ENCODE data around the gene HJURP.

HJURP gene

DNA sequence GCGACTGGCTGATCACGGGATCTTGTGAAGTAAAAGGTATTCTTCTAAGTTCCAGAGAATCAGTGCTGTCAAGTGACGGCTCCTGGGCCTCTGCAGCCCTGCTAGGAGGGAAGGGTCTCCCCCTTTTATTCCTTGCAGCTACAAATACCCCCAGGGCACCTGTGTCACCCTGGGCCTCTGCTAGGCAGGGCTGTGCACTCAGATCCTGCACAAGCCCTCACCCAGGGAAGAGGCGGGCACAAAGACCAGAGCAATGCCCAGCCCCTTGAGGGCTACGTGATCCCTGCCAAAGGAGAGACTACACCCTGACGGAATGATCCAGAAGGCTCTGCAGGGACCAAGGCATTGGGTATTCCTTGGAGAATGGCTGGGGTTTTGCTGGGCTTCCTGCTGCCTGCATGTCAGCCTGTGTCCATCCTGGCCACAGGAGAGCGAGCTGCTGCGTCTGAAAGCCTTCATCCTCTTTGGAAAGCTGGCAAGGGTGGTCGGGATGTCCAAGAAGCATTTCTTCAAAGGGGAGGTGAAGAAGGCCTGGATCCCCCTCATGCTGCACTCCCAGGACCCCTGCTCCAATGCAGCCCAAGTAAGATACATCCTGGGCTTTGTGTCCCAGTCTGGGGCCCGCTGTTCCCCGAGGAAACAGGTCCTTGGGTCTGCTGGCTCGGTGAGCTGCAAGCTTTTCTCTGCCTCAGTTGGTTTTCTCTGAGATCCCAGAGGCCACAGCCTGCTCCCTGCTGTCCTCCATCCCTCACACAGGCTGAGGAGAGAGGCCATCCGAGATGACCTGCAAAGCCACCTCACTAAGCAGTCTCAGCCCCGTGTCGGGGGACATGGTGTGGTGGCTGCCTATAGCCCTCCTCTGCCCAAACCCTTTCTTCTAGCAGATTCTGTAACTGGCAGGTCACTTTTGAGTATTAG is 24.9 kb downstream of the HJURP start:
- DNase-seq: peak; percentile 38

DNA sequence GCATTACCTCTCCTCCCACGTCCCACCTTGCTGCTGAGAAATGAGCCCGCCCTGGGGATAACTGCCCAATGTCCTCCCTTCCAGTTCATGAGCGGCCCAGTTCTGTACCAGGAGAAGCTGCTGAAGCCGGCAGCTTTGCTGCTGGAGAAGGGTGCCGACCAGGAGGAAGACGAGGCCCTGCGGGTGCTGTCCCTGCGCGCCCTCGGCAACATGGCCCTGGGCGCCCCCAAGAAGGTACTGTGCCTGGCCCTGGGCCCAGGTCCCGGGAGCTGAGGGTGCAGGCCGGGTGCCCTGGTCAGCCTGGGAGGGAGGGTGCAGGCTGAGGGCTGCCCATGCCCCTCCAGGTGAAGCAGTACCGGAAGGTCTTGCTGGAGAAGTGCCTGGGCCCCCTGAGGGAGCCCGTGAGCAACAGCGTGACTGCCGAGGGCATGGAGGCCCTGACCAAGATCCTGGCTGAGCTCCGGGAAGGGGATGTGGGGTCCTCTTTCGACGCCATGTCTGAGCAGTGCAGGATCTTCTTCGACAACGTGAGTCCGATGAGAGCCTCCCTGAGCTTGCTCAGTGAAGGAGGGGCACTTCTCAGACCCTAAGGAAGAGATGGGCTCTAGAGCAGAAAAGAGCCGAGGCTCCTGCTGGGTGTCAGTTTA is 25.7 kb downstream of the HJURP start:
- DNase-seq: peak; percentile 38

DNA sequence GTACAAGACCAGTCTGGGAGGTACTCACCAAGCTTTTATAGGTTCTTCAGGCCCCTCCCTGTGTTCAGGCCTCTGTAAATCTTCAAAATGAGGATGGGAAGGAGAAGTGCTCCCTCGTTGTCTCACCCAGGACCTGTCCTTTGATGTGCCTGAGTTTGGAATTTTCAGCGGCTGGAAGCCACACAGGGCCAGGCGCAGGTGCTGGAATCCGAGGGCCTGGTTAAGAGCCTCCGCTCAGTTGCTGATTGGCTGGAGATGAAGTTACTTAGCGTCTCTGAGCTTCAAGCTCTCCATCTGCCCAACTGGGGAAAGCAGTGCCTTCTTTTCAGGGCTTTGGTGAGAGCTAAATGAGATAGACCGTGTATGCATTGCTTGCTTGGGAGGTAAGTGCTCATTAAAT is 30.0 kb downstream of the HJURP start:
- no peak for DNase-seq

DNA sequence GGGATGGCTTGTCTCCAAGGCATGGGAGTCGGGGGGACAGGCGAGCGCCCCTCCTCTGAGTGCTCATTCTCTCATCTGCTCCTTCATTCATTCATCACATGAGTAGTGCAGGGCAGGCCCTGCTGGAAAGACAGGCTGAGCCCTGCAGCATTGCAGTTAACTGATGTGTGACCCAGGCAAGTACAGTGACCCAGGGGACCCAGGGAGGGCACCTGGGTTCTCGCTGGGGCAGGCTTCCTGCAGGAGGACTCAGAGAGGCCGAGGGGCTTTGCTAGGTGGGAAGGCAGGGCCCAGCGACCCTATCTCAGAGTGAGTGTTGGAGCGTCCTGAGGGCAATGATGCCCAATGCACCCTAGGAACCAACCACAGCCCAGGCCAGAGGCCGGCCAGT is 30.6 kb downstream of the HJURP start:
- no peak for DNase-seq

DNA sequence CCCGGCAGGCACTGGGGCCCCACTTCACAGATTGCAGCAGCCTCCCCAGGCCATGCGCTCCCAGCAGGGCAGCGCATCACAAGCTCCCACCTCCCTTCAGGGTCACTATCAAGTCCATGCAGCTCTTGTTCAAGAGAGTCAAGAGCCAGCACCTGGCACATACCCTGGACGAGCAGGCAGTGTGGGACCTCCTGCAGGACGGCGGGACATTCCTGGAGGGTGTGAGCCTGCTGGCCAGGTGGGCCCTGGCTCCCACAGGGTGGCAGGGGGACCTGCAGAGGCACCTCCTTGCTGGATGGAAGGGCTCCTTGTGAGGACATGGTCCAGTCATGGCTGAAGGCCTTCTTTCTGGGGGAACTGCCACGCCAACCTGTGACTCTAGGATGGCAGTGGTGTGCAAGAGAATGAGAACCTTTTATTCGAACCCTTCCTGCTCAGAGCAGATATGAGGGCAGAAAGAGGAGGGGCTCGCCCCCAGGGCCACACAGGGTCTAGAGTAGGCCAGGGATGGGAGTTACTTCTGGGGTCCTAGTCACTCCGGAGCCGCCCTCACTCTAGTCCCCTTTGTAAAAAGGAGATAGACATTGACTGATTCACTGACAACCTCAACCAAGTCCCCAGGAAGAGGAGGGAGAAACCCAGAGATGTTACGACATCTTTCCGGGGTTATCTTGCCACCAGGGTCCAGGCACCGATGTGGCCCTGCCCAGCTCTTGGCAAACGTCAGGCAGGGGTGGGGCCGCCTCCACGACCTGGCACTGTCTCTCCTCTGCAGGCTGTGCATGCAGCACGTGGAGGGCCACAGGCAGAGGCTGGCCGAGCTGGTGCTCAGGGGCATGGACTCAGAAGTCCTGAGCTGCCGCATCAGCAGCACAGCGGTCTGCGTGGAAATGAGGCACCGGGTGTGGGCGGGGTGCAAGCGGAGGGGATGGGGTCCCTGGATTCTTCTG is 31.3 kb downstream of the HJURP start:
- DNase-seq: no peak

DNA sequence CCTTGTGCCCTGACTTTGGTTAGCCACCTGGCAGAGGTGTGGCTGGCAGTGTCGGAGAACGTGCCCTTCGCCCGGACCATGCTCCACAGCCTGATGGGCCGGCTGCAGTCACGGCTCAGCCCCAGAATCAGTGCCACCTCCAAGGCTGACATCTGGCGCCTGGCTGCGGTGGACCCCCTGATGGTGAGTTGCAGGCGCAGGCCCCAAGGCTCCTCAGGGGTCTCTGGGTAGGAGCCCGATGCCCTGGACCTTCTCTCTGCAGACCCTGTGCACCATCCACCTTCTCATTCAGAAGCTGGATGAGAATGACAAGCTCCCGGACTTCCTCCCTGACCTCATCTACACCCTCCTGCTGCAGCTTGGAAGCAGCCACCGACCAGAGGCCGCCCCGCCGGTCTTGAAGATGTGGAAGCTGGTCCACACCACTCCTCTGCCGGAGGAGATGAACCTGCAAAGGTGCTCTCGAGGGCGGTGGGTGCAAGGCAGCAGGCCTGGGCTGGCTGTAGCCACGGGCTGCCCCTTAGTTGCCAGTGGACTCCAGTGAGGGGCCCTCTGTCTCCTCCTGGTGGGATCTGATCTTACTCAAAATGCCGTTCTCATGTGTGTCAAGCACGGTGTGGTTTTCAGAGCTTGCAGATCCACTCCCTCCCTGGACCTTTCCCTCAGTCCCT is 32.1 kb downstream of the HJURP start:
- DNase-seq: peak; percentile 36

DNA sequence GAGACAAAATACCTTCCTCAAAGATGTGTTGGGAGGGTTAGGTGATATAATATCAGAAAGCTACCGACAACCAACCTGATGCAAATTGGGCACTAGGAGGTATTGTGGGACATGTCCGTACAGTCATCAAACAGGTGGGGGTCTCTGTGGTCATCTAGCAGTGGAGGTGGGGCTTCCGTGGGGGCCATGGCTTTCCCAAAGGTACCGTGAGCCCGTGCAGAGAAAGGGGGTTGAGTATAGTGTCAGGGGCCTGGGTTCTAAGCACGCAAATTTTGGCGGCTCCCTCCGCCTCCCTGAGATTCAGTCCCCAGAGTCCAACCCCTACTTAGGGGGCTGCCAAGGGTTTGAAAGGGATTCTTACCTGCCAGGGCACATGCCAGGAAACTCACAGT is 32.6 kb downstream of the HJURP start:
- DNase-seq: peak; percentile 6

DNA sequence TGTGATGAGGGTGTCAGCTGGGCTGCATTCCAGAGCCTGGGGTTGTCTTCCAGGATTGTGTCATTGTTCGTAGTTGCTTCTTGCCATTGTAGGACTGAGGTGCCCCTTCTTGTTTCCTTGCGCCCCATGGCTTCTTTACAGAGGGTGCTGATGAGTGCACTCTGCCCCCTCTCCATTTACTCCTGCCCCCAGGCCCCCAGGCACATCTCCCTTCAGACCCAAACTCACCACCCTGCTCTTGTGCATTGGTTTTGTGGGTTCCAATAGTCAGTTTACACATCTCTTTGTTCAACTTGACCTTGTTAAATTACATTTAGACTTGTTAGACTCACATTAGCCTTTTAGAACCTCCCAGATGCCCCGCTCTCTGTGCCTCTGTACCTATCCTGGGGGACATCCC is 33.1 kb downstream of the HJURP start:
- DNase-seq: peak; percentile 17

DNA sequence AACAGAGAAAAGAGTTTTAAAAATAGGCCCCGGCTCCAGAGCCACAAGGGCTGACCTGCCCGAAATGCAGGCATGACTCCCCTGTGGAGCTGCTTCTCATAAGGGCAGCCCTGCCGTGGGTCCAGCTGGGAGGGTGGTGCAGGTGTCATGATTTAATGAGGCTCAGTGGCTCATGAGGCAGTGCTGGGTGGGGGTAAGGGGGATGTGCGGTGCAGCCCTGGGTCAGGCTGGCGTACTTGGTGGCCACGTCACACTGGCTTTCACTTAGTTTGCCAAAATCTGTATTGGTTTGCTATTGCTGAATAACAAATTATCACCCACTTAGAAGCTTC is 33.6 kb downstream of the HJURP start:
- DNase-seq: peak; percentile 38

DNA sequence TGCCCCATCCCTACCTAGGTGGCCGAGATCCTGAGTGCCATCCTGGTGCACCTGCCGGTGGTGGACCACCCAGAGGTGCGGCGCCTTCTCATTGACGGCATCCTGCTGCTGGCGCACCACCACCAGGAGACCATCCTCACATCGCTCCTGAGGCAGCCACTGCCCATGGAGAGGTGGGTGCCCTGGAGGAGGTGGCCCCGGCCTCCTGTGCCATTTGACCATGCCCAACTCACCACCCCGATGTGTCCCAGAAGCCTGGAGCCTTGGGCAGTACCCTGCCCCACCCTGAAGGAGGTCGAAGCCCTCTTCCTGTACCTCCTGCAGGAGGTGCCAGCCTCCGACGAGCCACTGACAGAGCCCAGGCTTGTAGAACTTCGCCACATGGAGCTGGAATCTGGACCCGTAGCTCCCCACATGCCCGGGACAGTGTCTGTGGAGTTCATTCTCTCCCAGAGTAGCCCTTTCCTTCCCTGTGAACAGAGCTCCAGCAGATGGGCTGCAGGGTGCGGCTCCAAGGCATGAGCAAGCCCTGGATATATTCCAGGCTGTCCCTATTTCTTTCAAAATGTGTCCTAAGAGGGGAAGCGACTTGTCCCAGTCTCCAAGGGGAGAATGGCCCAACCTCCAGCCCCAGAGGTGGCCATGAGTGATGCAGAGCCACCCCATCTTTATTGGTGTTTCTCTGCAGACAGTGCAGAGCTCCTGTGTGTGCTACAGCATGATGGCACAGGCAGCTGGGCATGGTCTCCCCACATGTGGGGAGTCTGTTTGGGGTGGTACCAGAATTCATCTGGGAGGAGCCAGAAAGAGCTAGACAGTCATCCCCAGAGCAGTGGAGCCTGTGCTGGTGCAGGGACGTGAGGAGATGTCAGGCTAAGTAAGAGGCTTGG is 34.2 kb downstream of the HJURP start:
- no peak for DNase-seq

DNA sequence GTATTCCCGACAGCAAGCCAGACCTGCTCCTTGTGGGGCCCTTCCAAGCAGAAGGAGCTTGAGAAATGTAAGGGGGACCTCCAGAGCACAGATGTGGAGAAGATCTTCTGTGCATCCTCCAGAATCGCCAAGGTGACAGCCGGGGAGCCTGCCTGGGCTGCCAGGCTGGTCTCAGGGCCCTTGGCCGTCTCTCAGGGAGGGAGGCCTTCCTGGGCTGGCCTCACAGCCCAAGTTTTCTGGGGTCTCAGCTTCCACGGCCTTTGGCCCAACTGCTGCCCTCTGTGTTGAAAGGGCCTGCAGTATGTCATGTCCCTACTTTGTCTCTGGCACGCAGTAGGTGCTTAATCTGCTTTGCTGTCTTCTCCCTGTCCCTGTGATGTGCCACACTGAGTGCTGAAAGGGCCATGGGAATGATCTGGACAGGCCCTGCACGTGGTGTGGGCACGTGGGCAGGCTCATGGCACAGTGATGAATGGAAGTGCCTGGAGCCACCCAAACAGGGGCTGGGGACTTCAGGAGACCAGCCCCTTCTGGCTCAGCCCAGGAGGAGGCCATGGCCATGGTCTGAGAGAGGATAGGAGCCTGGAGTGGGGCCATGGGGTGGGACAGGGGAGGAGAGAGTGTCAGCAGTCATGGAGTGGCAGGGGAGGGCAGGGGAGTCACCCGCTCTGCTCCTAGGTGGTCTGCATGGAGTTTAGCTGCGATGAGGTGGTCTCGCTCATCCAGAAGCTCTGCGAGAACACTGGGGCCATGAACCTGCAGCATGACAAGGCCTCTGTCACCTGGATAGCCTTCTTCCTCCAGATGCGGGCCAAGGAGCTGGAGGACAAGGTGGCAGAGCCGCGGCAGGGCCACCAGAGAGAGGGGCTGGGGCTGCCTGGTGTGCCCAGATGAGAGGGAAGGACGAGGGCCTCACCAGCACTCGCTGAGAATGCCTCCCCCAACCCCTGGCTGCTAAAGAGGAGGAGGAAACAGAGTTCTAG is 35.4 kb downstream of the HJURP start:
- no peak for DNase-seq

DNA sequence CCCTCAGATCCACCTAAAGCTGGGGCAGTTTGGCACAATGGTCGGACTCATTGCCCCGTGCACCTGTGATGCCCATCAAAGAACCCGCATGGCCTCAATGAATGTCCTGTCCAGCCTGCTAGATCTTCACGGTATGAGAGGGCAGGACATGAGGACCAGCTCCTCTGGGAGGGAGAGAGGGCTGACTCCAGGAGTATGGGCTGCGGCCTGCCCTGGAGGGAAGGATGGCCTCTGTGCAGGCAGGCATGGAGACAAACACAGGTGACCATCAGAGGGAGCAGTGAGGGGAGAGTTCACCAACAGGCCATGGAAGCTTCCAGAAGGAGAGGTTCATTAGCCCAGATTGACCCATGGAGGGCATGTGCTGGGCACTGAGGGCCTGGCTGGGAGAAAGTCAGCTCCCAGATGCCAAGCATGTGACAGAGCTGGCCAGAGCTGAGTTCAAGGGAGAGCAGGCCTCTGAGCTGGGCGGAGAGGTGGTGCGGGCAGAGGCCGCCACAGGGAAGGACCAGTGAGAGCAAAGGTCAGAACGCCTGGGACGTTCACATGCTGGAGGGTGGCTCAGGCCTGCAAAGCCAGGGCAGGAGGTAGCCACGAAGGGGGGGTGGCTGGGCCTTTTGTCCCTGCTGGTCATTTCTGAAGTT is 36.2 kb downstream of the HJURP start:
- DNase-seq: no peak

DNA sequence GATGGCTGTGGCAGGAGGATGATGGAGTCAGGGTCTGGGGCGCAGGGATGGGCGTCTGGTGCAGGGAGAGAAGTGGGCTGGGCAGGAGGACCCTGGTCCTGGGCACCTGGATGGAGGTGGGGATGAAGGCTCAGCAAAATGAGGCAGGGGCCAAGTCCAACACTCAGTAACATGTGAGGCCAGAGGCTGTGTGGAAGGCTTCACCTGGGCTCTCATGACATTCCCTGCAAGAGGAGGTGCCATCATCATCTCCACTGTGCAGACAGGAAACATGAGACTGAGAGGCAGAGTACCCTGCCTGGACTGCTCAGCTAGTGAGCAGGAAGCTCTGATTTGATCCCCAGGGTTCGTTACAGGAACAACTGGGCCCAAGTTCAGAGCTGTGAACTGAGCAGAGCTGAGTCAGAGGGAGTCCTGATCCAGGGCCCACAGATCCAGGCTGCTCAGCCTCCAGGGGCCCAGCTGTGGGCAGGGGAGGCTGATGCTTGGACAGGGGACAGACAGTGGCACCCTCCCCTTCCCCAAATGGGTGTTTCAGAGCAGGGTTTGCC is 36.9 kb downstream of the HJURP start:
- no peak for DNase-seq

DNA sequence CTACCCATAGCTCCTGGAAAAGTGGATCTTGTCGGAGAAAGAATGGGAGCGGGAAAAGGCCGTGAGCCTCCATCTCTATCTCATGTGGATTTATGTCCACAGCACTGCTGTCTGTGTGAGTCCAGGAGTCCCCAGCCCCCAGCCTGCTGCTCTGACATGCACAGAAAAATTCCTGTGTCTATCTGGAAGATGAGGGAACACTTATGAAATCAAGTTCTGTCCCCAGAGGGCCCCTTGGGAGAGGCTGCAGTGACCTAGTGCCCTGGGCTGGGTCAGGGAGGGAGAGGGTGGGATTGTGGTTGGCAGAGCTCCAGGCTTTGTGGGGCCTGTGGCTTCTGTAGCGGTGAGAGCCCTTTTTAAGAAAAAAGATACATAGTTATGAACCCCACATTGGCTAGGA is 37.6 kb downstream of the HJURP start:
- no peak for DNase-seq

DNA sequence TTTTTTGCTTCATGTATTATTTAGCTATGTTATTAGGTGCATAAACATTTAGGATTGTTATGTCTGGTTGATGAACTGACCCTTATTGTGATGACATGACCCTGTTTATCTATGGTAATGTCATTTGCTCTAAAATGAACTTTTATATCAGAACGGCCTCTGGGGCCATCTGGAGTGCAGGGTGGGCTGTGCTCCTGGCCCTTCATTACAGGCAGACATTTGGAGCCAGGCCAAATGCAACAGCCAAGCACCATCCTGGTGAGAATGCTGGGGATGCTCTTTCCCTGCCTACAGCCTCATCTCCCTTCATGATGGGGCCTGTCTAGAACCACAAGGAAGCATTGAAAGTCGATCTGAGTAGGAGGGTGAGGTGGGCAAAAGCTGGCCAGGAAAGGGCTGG is 38.0 kb downstream of the HJURP start:
- DNase-seq: no peak

DNA sequence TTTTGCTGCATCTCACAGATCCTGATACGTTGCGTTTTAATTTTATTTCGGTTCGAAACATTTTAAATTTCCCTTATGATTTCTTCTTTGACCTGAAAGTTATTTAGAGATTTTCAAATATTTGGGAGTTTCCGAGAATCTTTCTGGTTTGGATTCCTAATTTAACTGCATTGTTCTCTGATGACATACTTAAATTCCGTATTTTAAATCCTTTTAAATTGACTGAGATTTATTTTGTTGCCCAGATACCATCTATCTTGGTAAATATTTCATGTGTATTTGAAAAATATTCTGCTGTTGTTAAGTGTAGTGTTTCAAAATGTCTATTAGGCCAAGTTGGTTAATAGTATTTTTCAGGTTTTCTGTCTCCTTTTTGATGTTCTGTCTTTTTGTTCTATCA is 38.5 kb downstream of the HJURP start:
- no peak for DNase-seq

DNA sequence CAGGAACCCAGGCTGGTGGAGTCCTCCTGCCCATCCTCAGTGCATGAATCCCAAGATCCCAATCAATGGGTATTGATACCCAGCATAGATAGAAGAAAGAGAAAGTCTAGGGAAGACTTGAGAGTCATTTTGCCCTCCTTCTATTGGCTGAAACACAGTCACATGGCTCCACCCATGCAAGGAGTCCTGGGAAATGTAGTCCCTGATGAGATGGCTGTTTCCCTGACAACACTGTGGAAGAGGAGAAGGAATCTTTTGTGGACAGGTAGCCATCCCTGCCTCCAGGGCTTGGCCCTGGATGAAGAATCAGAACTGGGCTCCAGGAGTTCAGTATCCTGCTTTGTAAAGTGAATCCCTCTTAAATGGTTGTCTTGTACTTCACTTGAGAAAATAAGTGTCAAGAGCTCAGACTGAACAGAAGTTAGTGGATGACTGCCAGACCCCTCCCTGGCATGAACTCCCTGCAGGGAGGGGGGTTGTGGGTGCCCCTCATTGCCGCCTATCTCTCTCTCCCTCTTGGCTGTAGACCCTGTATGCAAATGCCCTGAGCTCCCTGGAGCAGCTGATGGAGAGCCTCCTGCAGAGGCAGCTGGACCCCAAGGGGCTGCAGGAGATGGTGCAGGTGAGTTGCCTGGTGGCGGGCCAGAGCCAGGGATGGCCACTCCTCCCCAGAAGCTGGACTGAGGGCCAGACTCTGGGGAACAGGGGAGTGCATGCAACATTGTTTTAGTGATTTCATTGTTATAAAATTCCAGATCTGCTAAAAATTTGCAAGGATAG is 40.1 kb downstream of the HJURP start:
- no peak for DNase-seq

DNA sequence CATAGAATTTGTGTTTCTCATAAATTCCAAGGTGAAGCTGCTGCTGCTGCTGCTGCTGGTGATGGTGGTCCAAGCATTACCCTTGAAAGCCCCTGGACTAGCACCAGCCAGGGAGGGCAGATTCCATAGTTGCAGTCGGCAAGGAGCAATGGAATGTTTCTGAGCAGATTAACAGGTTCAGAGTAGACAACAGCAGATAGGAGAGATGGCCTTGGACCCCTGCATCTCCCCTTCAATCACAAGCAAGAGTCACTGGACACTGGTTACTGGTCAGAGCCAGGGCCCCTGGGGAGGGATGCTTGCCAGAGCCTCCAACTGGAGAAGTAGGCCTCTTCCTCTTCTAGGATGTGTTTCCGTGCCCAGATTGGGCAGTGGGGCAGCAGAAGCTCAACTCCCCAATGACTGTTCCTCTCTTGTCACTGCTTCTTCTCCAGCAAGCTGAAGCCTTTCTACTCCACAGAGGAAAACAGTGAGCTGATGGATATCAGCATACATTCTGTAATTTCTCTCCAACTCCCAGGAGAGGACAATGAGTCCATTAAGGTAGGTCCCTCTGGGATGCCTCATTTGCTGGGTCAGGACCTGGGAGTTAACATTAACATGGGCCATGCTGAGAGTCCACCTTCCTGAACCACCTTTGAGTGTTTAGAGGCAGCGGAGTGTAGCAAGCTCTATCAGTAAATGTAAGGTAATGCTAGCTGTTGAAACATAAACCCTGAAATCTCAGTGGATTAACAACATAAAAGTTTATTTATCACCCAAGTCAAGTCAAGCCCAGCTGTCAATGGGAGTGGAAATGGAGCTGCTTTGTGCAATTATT is 40.9 kb downstream of the HJURP start:
- no peak for DNase-seq

All from activated CD8-positive, alpha-beta memory T cell treated with anti-CD3 and anti-CD28 coated beads, Interleukin-2, amount 50 U/mL, for 48 hours (primary cell).